CD8-positive, alpha-beta memory T cell (primary cell): Measurements from ENCODE around the gene KAT7. TPM values are rescaled to one million over a fixed set of nuclear protein-coding genes. Genes with fewer than 3 reads are reported as not detected.

Source experiments
- CTCF ChIA-PET: fragments of 350-600 bp; sonication (Branson Sonifier 250); formaldehyde crosslinking; loops from one replicate; lab custom pipeline; 2021; ENCODE audit warnings: antibody characterized with exemption; lab: Charles Lee
- POLR2A ChIA-PET: fragments of 350-600 bp; sonication (Branson Sonifier 250); formaldehyde crosslinking; loops from one replicate; lab custom pipeline; 2021; ENCODE audit warnings: antibody characterized with exemption; lab: Charles Lee
- DNase-seq, 5 donors: peaks; one replicate each; pipeline versions ENCODE4 v3.0.0 to v3.0.0-alpha.2; 2020 to 2022; ENCODE audit warnings: mixed read lengths in 1 of 5
- H3K27ac ChIP-seq: one replicate; pipeline ENCODE4 v1.7.0; 2013; ENCODE audit warnings: low read depth, mild to moderate bottlenecking, low read length, moderate library complexity
- H3K27me3 ChIP-seq: 2 replicates; pipeline ENCODE4 v1.7.0; 2013; ENCODE audit warnings: low read length, mild to moderate bottlenecking; ENCODE audit not compliant: insufficient read depth, poor library complexity, severe bottlenecking
- H3K36me3 ChIP-seq: 2 replicates; pipeline ENCODE4 v1.7.0; 2013; ENCODE audit warnings: mild to moderate bottlenecking, low read length, moderate library complexity; ENCODE audit not compliant: insufficient read depth
- H3K4me1 ChIP-seq: 2 replicates; pipeline ENCODE4 v1.7.0; 2013; ENCODE audit warnings: mild to moderate bottlenecking, low read length, moderate library complexity; ENCODE audit not compliant: insufficient read depth
- H3K4me3 ChIP-seq: 2 replicates; pipeline ENCODE4 v1.7.0; 2013; ENCODE audit warnings: mild to moderate bottlenecking, low read length
- H3K9me3 ChIP-seq: 2 replicates; pipeline ENCODE4 v1.7.0; 2013; ENCODE audit warnings: mild to moderate bottlenecking, low read length
- H3K27ac Mint-ChIP-seq, 8 donors: one replicate each; pipeline ENCODE4 v1.8.0; 2020 to 2021; ENCODE audit warnings: mixed read lengths in 8 of 8, mild to moderate bottlenecking in 6 of 8, inconsistent platforms in 3 of 8, moderate library complexity in 3 of 8
- H3K27me3 Mint-ChIP-seq, 2 donors: one replicate each; pipeline ENCODE4 v1.8.0; 2020 to 2021; ENCODE audit warnings: mixed read lengths in 2 of 2, mild to moderate bottlenecking in 1 of 2, moderate library complexity in 1 of 2
- H3K36me3 Mint-ChIP-seq, 3 donors: one replicate each; pipeline ENCODE4 v1.8.0; 2020 to 2021; ENCODE audit warnings: mixed read lengths in 3 of 3, inconsistent platforms in 1 of 3, mild to moderate bottlenecking in 1 of 3
- H3K4me1 Mint-ChIP-seq, 3 donors: one replicate each; pipeline ENCODE4 v1.8.0; 2020 to 2021; ENCODE audit warnings: mixed read lengths in 3 of 3, inconsistent platforms in 1 of 3, mild to moderate bottlenecking in 1 of 3
- H3K4me3 Mint-ChIP-seq, 7 donors: one replicate each; pipeline ENCODE4 v1.8.0; 2020 to 2021; ENCODE audit warnings: mixed read lengths in 7 of 7, mild to moderate bottlenecking in 6 of 7, moderate library complexity in 4 of 7, inconsistent platforms in 2 of 7
- H3K9me3 Mint-ChIP-seq, 5 donors: one replicate each; pipeline ENCODE4 v1.8.0; 2020 to 2022; ENCODE audit warnings: mixed read lengths in 5 of 5, mild to moderate bottlenecking in 3 of 5, moderate library complexity in 2 of 5, inconsistent platforms in 1 of 5
- polyA plus RNA-seq: library from polyadenylated mRNA; unstranded; fragments of 300-500 nt; fragmentation: Illumina TruSeq; gene quantifications from one replicate; pipeline ENCODE4 v1.2.3, GENCODE V29; 2021
- total RNA-seq, 2 experiments: library from RNA; stranded (reverse); gene quantifications; one replicate each; pipeline ENCODE4 v1.2.3, GENCODE V29; 2021

KAT7 gene
- 10 to 100 TPM; 66.1 to 75.8 TPM for total RNA-seq
- 58.1 TPM for polyA plus RNA-seq

DNA sequence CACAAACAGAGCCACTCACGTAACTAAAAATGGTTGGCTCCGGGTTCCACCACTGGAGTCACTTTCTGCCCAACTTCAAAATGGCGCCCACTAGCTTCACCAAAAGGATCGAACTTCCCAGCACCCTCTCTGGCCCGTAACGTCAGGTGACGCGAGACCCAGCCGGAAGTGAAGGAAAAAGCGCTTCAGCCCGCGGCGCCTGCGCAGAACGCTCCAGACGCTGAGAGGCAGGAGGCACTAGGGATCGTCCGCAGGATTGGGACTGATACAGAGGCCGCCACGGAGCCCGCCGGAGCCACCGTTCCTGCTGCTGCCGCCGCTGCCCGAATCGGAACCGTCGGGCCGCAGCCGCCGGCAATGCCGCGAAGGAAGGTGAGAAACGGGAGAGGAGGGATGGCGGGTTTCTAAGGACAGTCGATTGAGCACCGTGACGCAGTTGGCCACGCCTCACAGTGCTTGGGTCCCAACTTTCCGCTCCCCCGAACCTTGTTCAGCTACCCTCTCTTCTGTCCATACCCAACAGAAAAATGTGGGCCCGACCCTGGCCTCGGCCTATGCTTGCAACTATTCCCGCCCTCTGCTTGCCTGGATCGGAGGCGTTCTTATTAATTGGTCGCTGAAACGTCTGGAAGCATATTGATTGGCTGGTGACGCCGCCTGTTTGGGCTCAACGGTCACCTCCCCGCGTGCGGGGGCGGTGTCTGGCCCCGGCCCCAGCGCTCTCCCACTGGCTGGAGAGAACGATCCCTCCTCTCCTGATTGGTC, at the start of gene KAT7:
Gene KAT7, plus strand, starts transcription at position 204 of the 765 bp plus-strand sequence. Its CDS starts 154 bp downstream, at position 358.
- no peaks in the 10 kb centered on the region for H3K27me3 Mint-ChIP-seq
- peak within 1 kb of the TSS; percentile 90 to 100 (median 98) for H3K27ac Mint-ChIP-seq
- peaks cover 0 to 51% (median 5%) of the 10 kb centered on the region in 3 donors for H3K36me3 Mint-ChIP-seq
- Histone ChIP-seq H3K4me3 (peak within 1 kb of the TSS; percentile 93), H3K27me3 (no peaks in the 10 kb centered on the region), H3K9me3 (no peaks in the 10 kb centered on the region), H3K27ac (peak within 1 kb of the TSS; percentile 98), H3K4me1 (peaks cover 33% of the 10 kb centered on the region), H3K36me3 (peaks cover 17% of the 10 kb centered on the region)
- CTCF ChIA-PET: interaction anchor here (0.6 to 3.4 kb wide), 14 partner anchors 9 to 219 kb away, joined by 3 to 18 read pairs (median 4); partner anchors contain the start of genes FAM117A and SLC35B1
- peak; percentile 97 to 99 (median 99) for DNase-seq
- peak within 1 kb of the TSS; percentile 91 to 100 (median 96) for H3K4me3 Mint-ChIP-seq
- H3K4me1 Mint-ChIP-seq: peaks cover 50 to 60% (median 59%) of the 10 kb centered on the region in 3 donors
- no peaks in the 10 kb centered on the region for H3K9me3 Mint-ChIP-seq
- POLR2A ChIA-PET: interaction anchor here (0.7 to 3.0 kb wide), 11 partner anchors 22 to 427 kb away, joined by 3 to 24 read pairs (median 5); partner anchors contain the start of genes FAM117A and SLC35B1

DNA sequence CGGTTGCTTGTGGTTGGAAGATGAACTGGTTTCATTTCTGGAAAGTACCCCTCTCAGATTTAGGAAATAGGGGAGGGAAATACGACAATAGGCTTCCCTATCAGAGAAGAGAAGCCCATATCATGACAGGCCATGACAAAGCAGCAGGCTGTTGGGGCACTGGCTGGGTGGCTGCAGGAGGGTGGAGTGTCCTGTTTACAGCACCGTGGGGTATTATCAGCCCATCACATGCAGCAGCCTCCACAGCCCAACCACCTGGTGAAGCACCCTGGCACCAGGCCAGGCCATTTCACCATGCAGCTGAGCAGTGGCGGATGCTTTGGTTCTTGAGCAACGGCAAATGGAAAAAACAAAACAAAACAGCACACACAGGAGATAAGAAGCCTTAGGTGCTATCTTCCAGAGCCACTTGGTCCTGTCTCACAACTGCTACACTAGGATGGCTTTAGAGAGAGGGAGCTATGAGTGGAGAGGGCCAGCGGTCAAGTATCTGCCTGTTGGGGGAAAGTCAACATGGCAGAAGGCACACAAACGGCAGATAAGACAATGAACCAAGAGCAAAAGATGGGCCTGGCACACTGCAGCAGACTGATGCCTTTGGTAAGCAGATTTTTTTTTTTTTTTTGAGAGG, 48.7 kb upstream of the KAT7 start:
- H3K4me1 ChIP-seq: peaks cover 95% of the 10 kb centered on the region
- H3K27ac ChIP-seq: peak overlapping the region; percentile 88
- ChIA-PET CTCF (interaction anchor here (1.0 to 6.8 kb wide), 7 partner anchors 9 to 48 kb away, joined by 3 to 37 read pairs (median 4); partner anchors contain the start of gene FAM117A), POLR2A (interaction anchor here (0.6 to 5.1 kb wide), 9 partner anchors 8 to 48 kb away, joined by 3 to 53 read pairs (median 6); partner anchors contain the start of genes FAM117A, KAT7 and SLC35B1)
- Mint-ChIP-seq H3K4me1 (peaks cover 86 to 97% (median 93%) of the 10 kb centered on the region in 3 donors), H3K36me3 (peaks cover 4 to 32% (median 14%) of the 10 kb centered on the region in 3 donors), H3K27me3 (no peaks in the 10 kb centered on the region), H3K4me3 (peak overlapping the region; percentile 90 to 98 (median 95)), H3K27ac (peak overlapping the region; percentile 97 to 100 (median 100)), H3K9me3 (no peaks in the 10 kb centered on the region)
- H3K36me3 ChIP-seq: no peaks in the 10 kb centered on the region
- no peaks in the 10 kb centered on the region for H3K9me3 ChIP-seq
- DNase-seq: peak; percentile 94 to 99 (median 97)
- peak overlapping the region; percentile 81 for H3K4me3 ChIP-seq
- H3K27me3 ChIP-seq: no peaks in the 10 kb centered on the region

DNA sequence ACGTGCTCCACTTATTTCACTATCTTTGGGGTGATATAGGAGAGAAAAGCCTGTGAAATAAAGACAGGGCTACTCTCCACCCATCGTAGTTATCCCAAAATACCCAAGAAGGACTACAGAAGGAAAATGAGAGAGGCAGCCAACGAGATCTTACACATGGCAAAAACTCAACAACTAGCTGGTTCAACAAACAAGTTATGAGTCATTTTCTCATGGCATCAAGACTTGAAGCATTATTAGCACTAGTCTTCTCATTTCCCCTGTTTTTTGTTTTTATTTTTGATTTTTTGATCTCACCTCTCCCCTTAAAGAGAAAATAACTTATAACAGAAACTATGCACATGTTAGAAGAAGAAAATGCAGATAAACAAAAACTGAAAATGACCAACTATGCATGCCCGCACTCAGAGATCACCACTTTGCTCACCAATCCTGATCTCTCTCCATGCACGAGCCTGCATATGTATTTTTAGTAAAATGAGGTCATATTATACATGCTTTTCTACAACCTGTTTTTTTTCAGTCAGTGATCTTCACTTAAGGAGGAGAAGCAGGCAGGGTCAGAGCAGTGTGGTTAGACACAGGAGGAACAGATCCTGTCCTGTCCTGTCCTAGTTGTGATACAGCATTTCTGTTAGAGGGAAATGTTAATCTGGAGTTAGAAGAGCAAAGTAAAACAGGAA, 47.3 kb upstream of the KAT7 start:
- CTCF ChIA-PET: interaction anchor here (1.0 to 6.8 kb wide), 6 partner anchors 10 to 171 kb away, joined by 3 to 37 read pairs (median 8); partner anchors contain the start of genes FAM117A and SLC35B1
- no peaks in the 10 kb centered on the region for H3K9me3 ChIP-seq
- peak overlapping the region; percentile 90 to 98 (median 95) for H3K4me3 Mint-ChIP-seq
- no peak for DNase-seq
- peaks cover 89 to 97% (median 95%) of the 10 kb centered on the region in 3 donors for H3K4me1 Mint-ChIP-seq
- peak overlapping the region; percentile 88 for H3K27ac ChIP-seq
- H3K27me3 ChIP-seq: no peaks in the 10 kb centered on the region
- no peaks in the 10 kb centered on the region for H3K9me3 Mint-ChIP-seq
- peaks cover 11 to 40% (median 14%) of the 10 kb centered on the region in 3 donors for H3K36me3 Mint-ChIP-seq
- H3K36me3 ChIP-seq: no peaks in the 10 kb centered on the region
- peak overlapping the region; percentile 81 for H3K4me3 ChIP-seq
- no peaks in the 10 kb centered on the region for H3K27me3 Mint-ChIP-seq
- peaks cover 95% of the 10 kb centered on the region for H3K4me1 ChIP-seq
- H3K27ac Mint-ChIP-seq: peak overlapping the region; percentile 97 to 100 (median 100)
- POLR2A ChIA-PET: interaction anchor here (0.5 to 5.1 kb wide), 9 partner anchors 7 to 94 kb away, joined by 3 to 53 read pairs (median 8); partner anchors contain the start of genes FAM117A, KAT7 and SLC35B1

DNA sequence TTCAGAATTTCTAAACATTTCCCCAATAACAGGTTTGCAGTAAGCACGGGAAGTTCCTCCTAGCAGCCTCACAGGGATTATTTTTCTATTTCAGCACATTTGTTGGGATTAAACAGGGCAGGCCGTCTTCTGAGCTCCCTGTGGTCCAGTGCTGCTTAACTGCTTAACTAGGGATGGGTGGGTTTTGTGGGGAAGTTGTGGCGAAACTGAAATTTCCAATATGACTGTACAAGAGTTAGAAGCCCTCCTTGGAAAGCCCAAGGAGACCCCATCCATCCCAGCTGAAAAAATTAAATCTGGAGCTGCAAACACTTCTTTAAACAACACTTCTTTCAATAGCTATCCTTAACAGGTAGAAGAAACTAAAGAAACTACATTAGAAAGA, 46.8 kb upstream of the KAT7 start:
- Histone ChIP-seq H3K36me3 (no peaks in the 10 kb centered on the region), H3K27ac (peak overlapping the region; percentile 88), H3K27me3 (no peaks in the 10 kb centered on the region), H3K4me1 (peaks cover 95% of the 10 kb centered on the region), H3K4me3 (peak overlapping the region; percentile 81), H3K9me3 (no peaks in the 10 kb centered on the region)
- no peaks in the 10 kb centered on the region for H3K9me3 Mint-ChIP-seq
- peaks cover 11 to 39% (median 14%) of the 10 kb centered on the region in 3 donors for H3K36me3 Mint-ChIP-seq
- peaks cover 89 to 97% (median 95%) of the 10 kb centered on the region in 3 donors for H3K4me1 Mint-ChIP-seq
- ChIA-PET POLR2A (interaction anchor here (0.6 to 3.0 kb wide), 3 partner anchors 10 to 47 kb away, joined by 4 to 21 read pairs (median 4); partner anchors contain the start of genes FAM117A and KAT7), CTCF (interaction anchor here (0.8 to 6.8 kb wide), 8 partner anchors 8 to 172 kb away, joined by 3 to 37 read pairs (median 4); partner anchors contain the start of genes FAM117A and SLC35B1)
- no peaks in the 10 kb centered on the region for H3K27me3 Mint-ChIP-seq
- DNase-seq: no peak
- peak overlapping the region; percentile 97 to 100 (median 100) for H3K27ac Mint-ChIP-seq
- H3K4me3 Mint-ChIP-seq: peak overlapping the region; percentile 90 to 98 (median 95)

DNA sequence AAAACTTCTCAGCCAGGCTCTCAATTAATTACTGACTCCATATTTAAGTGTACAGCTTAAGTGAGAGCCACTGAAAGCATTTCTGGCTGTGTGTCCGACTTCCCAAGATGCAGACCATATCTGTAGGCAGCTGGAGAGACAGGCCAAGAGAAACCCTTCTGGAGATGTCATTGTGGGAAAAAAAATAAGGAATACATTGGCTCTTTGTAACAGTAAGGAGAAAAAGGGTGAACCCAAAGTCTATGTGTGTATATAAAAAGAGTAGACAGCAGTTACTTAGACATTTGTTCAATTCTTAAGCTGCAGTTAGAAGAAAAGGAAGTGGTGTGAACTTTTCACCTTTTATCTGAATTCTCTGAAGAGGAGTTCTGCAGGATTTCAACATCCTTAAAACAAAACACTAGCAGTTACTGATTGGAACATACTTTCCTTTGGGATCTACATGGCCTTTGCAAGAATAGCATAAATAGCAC, 46.3 kb upstream of the KAT7 start:
- H3K4me3 ChIP-seq: peak overlapping the region; percentile 81

DNA sequence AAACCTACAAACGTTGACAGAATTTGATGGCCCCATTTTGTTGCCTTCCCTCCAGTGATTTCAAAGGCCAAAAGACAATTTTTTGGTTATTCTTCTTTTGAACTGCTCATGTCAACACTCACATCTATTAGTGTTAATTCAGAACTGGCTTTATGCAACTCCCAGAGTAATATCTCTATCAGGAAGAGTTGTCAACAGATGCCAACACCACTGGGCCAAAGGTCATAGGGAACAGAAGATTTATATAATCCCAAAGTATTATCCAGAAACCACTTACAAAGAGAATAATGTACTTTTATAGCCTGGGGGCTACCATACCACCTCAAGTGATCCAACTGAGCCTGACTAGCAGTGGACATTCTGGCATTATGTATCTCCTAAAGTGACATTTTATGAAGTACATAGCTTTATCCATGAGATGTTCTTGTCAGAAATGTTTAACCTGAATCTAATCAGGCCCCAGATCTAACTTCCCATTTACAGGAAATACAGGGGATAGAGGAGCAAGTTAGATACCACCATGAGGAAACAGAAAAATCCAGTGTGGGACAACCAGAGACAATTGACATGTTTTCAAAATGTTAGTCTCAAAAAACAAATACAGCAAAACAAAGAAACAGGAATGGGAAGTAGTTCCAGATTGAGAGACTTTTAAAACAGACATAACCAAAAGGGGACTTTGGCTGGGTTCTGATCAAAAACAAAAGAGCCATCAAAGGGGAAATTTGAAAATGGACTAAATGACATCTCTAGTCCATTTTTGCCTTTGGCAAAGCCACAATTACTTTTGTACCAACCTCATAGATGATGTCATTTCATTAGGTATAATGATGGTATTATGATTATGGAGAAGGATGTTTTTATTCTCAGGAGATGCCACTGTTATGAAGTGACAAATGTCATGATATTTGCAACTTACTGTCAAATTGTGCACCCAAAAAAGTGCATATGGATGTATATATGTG, 43.0 kb upstream of the KAT7 start:
- Mint-ChIP-seq H3K4me1 (peaks cover 90 to 97% (median 95%) of the 10 kb centered on the region in 3 donors), H3K4me3 (peak overlapping the region; percentile 79 to 90 (median 83)), H3K36me3 (peaks cover 8 to 54% (median 10%) of the 10 kb centered on the region in 3 donors), H3K27me3 (no peaks in the 10 kb centered on the region), H3K9me3 (no peaks in the 10 kb centered on the region), H3K27ac (peak overlapping the region; percentile 94 to 99 (median 97))
- H3K36me3 ChIP-seq: no peaks in the 10 kb centered on the region
- DNase-seq: no peak
- H3K9me3 ChIP-seq: no peaks in the 10 kb centered on the region
- H3K4me1 ChIP-seq: peaks cover 98% of the 10 kb centered on the region
- ChIA-PET CTCF (interaction anchor here (1.4 to 6.8 kb wide), 2 partner anchors 18 to 31 kb away, joined by 4 to 37 read pairs; partner anchors contain the start of gene FAM117A), POLR2A (interaction anchor here (1.0 to 3.3 kb wide), 2 partner anchors 19 to 43 kb away, joined by 3 to 24 read pairs; partner anchors contain the start of genes FAM117A and KAT7)
- peak overlapping the region; percentile 52 for H3K27ac ChIP-seq
- peak overlapping the region; percentile 40 for H3K4me3 ChIP-seq
- H3K27me3 ChIP-seq: no peaks in the 10 kb centered on the region

More for the DNA sequence above, 46.3 kb upstream of the KAT7 start:
- Mint-ChIP-seq H3K27me3 (no peaks in the 10 kb centered on the region), H3K27ac (peak overlapping the region; percentile 97 to 100 (median 100)), H3K36me3 (peaks cover 11 to 39% (median 14%) of the 10 kb centered on the region in 3 donors), H3K4me1 (peaks cover 89 to 97% (median 95%) of the 10 kb centered on the region in 3 donors), H3K4me3 (peak overlapping the region; percentile 90 to 98 (median 92)), H3K9me3 (no peaks in the 10 kb centered on the region)
- CTCF ChIA-PET: interaction anchor here (0.8 to 6.8 kb wide), 8 partner anchors 9 to 172 kb away, joined by 3 to 37 read pairs (median 4); partner anchors contain the start of genes FAM117A and SLC35B1
- H3K9me3 ChIP-seq: no peaks in the 10 kb centered on the region
- H3K36me3 ChIP-seq: no peaks in the 10 kb centered on the region
- POLR2A ChIA-PET: interaction anchor here (0.6 to 3.0 kb wide), 5 partner anchors 9 to 62 kb away, joined by 3 to 21 read pairs (median 4); partner anchors contain the start of genes FAM117A and KAT7
- H3K27me3 ChIP-seq: no peaks in the 10 kb centered on the region
- DNase-seq: peak in 2 of 5 donors; percentile 17 to 45
- H3K27ac ChIP-seq: peak overlapping the region; percentile 88
- peaks cover 94% of the 10 kb centered on the region for H3K4me1 ChIP-seq
